Islet precursor cell (in vitro differentiated cells): ENCODE data around the gene GGA1.
"Not testable (repeated sequence)": the region's sequence is repeated elsewhere in the genome, so short reads cannot be mapped to it uniquely, and the experiment has no call there.

Source experiments
- DNase-seq: peaks from one replicate; pipeline ENCODE4 v3.0.0-alpha.2; 2018

The GGA1 gene

GRCh38 chr22:37610153-37610475 lies 1.5 kb downstream of the GGA1 start:
- not testable (repeated sequence) for DNase-seq

GRCh38 chr22:37610480-37611129 lies 2.0 kb downstream of the GGA1 start:
- no peak for DNase-seq

- DNase-seq: no peak
Observed at GRCh38 chr22:37611207-37611606, 2.6 kb downstream of the GGA1 start.

GRCh38 chr22:37616201-37617083 lies 7.8 kb downstream of the GGA1 start:
- no peak for DNase-seq

- DNase-seq: no peak
Observed at GRCh38 chr22:37617431-37617830, 8.8 kb downstream of the GGA1 start.

GRCh38 chr22:37618072-37618656 lies 9.5 kb downstream of the GGA1 start:
- no peak for DNase-seq

- no peak for DNase-seq
Observed at GRCh38 chr22:37618674-37619073, 10.0 kb downstream of the GGA1 start.

- DNase-seq: no peak
Observed at GRCh38 chr22:37619991-37620390, 11.4 kb downstream of the GGA1 start.

- DNase-seq: no peak
Observed at GRCh38 chr22:37621352-37621860, 12.8 kb downstream of the GGA1 start.

- peak; percentile 80 for DNase-seq
Observed at GRCh38 chr22:37623075-37624016, 14.7 kb downstream of the GGA1 start.

- DNase-seq: no peak
Observed at GRCh38 chr22:37624017-37624365, 15.4 kb downstream of the GGA1 start.

- DNase-seq: no peak
Observed at GRCh38 chr22:37624876-37625275, 16.2 kb downstream of the GGA1 start.

GRCh38 chr22:37625737-37626136 lies 17.1 kb downstream of the GGA1 start:
- no peak for DNase-seq

GRCh38 chr22:37626144-37626543 lies 17.5 kb downstream of the GGA1 start:
- no peak for DNase-seq

- DNase-seq: no peak
Observed at GRCh38 chr22:37626556-37627075, 18.0 kb downstream of the GGA1 start.

GRCh38 chr22:37627121-37627520 lies 18.5 kb downstream of the GGA1 start:
- DNase-seq: no peak

GRCh38 chr22:37627545-37627944 lies 18.9 kb downstream of the GGA1 start:
- no peak for DNase-seq

GRCh38 chr22:37628830-37629229 lies 20.2 kb downstream of the GGA1 start:
- DNase-seq: no peak

- DNase-seq: no peak
Observed at GRCh38 chr22:37629928-37630327, 21.3 kb downstream of the GGA1 start.

- no peak for DNase-seq
Observed at GRCh38 chr22:37630839-37631435, 22.3 kb downstream of the GGA1 start.

GRCh38 chr22:37631448-37632173 lies 23.0 kb downstream of the GGA1 start:
- no peak for DNase-seq
